Activated T-helper 1 cell treated with anti-CD3 and anti-CD28 coated beads, Interleukin-12 subunit alpha, Interleukin-12 subunit beta, Interleukin-2, Interleukin-4 antibody, amounts not matched to agents 30 ng/mL and 10 ng/mL and 1 ng/mL, durations not matched to agents 14 hours and 24 hours and 36 hours (primary cell): Measurements from ENCODE around the gene DISC1. TPM values are rescaled to one million over a fixed set of nuclear protein-coding genes. Genes with fewer than 3 reads are reported as not detected.

Source experiments
- DNase-seq: peaks from one replicate; pipeline ENCODE4 v3.0.0; 2021; ENCODE audit warnings: low spot score
- H3K27ac Mint-ChIP-seq: one replicate; pipeline ENCODE4 v1.8.0; 2021; ENCODE audit warnings: mild to moderate bottlenecking, mixed read lengths
- H3K27me3 Mint-ChIP-seq: one replicate; pipeline ENCODE4 v1.8.0; 2022; ENCODE audit warnings: mild to moderate bottlenecking, moderate library complexity, mixed read lengths; ENCODE audit not compliant: insufficient read depth
- H3K36me3 Mint-ChIP-seq: one replicate; pipeline ENCODE4 v1.8.0; 2021; ENCODE audit warnings: low read depth, mixed read lengths
- H3K4me1 Mint-ChIP-seq: one replicate; pipeline ENCODE4 v1.8.0; 2021; ENCODE audit warnings: low read depth, mixed read lengths
- H3K4me3 Mint-ChIP-seq: one replicate; pipeline ENCODE4 v1.8.0; 2021; ENCODE audit warnings: mild to moderate bottlenecking, moderate library complexity, mixed read lengths
- H3K9me3 Mint-ChIP-seq: one replicate; pipeline ENCODE4 v1.8.0; 2021; ENCODE audit warnings: mixed read lengths
- intact Hi-C: fragments of 100-400 bp; cut with micrococcal nuclease; formaldehyde crosslinking; loops from one replicate; pipeline ENCODE4 v1.15.1; 2024
- total RNA-seq: library from RNA; stranded (reverse); gene quantifications from 2 replicates; pipeline ENCODE4 v1.2.3, GENCODE V29; 2022

The DISC1 gene
- total RNA-seq, 1 donor from 2014 or later = 3.3 TPM

DNA sequence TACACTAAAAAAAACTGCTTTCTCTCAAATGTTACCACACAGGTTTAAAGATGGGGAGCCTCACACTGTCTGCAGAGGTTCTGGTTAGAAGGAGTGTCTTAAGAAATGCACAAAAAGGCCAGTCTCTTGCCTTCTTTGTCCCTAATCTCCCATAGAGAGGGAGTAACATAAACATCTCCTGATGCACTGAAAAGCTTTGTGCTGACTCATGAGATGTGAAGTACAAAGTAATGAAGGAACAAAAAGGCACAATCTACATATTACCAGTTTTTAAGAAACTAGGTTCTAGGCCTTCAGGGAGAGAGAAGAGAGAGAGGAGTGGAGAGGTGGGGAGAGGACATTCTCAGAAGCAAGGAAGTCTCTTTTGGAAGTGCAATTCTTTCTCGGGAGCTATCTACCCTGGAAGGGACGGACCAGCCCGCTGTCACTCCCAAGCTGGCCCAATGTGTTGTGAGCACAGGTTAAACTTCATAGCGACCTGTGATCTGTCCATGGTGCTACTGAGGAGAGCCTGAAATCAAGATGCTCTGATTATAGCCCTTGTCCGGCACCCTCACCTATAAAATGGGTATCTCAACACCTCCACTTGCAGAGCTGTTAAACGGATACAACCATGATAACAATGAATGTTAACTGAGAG lies 458.1 kb downstream of the DISC1 start:
- intact Hi-C loops = no loop called here
- DNase-seq = no peak
- Mint-ChIP-seq H3K4me3 (no peak overlapping the region), H3K4me1 (no peaks in the 10 kb centered on the region), H3K36me3 (no peaks in the 10 kb centered on the region), H3K27me3 (no peaks in the 10 kb centered on the region), H3K9me3 (no peaks in the 10 kb centered on the region), H3K27ac (no peak overlapping the region)

DNA sequence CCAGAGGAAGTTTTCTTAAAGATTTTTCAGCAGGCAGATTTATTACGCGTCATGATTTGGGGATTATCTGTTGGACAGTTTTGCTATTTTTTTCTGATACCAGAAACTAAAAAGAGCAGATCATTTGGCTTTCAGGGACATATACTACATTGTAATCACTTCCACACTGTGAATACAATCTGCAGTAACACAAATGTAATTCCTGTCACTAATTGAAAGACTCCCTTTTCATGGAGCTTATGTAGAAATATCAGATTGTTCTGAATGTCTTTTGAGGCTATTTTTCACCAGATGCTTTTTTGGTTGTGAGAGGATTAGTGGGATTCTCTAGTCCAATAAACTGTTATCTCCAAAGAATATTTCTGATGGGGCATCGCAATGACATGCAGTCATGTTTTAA lies 464.2 kb downstream of the DISC1 start:
- intact Hi-C loops = no loop called here
- no peak for DNase-seq
- no peaks in the 10 kb centered on the region for H3K4me1 Mint-ChIP-seq
- no peak overlapping the region for H3K27ac Mint-ChIP-seq
- H3K4me3 Mint-ChIP-seq = no peak overlapping the region
- peaks cover 2% of the 10 kb centered on the region for H3K27me3 Mint-ChIP-seq
- H3K9me3 Mint-ChIP-seq = no peaks in the 10 kb centered on the region
- H3K36me3 Mint-ChIP-seq = no peaks in the 10 kb centered on the region

Other genes with a start within 250 kb of the DISC1 start
- 17.1 and 17.8 TPM in 2 replicates for gene EGLN1, start 204.5 kb upstream of the DISC1 start, total RNA-seq
- gene TSNAX, start 98.1 kb upstream of the DISC1 start, total RNA-seq = 42.7 and 47.1 TPM in 2 replicates